Stimulated activated CD8-positive, alpha-beta memory T cell treated with anti-CD3 and anti-CD28 coated beads, Interleukin-4, amount 100 ng/mL, for 1 hour (primary cell): ENCODE data around the gene PELI2.

Experiments used
- DNase-seq, 2 donors: peaks; one replicate each; pipeline ENCODE4 v3.0.0-alpha.2; 2020; ENCODE audit warnings: low read depth in 2 of 2, low spot score in 1 of 2

Gene PELI2

DNA sequence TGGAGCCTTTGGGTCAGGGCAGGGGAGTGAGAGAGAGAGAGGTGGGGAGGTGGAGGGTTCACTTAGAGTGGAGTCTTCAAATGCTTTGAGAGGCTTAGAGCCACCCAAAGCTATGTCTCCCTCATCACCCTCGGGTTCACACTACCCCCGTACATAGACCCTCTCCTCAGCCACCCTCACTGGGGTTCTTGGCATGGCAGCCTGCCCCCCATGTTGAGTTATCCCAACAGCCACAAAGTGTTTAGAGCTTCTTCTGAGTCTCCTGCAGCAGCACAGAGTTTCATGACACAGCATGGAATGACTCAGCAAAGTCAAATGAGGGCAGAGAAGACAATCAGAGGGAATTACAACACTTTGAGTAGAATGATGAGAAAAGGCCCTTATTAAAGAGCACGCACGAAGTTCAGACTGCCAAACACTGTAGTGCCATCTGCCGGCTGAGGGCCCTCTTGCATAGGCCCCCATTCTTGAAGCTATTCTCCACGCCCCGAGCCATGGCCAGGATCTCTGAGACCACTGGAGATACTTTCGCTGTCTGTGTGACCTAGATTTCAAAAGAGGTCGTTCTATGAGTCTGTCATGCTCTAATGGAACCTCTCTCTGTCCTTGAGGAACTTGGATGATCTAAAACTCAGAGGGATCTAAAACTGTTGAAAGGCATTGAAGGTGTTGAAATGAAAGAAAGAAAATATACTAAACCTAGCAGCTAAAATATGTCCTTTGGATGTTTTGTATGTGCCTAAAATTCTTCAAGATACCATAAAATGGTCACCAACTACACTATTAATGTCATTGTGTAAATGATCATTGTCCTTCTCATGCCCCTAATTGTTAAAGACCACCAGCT, 221.9 kb downstream of the PELI2 start:
- peak in 1 of 2 donors; percentile 10 for DNase-seq

DNA sequence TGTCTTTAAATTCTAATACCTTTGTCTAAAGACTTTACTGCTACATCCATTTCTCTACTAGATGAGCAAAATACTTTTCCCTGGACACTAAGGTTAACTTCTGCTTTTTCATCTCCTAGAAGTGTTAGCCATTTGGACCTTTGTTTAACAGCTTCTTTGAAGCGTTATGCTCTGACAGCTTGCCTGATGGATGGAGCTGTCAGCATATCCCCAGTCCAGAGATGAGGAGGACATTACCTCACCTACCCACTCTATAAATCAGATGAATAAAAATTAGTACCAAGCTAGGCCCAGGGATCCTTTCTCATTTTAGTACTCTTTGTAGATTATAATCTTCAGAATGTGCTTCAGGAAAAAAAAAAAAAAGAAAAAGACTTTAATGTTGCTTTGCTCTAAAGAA, 222.7 kb downstream of the PELI2 start:
- no peak for DNase-seq

DNA sequence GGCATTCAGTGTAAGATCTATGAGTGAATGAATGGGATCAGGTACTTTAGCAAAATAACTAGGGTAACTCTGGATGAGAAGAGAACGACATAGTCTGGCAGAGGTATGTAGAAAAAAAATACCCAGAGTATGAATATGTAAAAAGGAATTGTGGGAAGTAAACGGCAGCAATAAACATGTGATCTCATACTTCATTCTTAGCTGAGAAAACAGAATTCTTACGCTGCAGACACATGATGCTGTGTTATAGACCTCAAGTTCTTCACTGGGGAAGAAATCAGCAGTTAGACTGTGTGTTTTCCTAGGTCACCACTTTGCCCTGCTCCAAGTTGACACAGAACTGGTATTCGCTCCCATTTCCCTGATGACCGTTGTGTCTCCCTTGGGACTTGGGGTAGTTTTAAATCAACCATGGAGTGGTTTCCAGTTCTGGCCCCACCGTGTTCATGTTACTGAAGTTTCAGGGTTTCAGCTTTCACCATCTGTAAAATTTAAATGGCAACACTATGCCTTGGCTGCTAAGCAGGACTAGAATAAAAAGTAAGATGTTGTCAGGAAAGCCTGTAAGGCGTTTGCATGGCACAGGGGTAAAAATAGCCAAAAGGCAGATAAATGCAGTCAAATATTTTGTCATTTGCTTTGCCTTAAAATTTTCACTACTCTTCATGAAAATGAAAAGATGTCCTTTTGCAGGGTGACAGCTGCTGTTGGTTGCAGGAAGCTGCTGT, 223.7 kb downstream of the PELI2 start:
- no peak for DNase-seq

DNA sequence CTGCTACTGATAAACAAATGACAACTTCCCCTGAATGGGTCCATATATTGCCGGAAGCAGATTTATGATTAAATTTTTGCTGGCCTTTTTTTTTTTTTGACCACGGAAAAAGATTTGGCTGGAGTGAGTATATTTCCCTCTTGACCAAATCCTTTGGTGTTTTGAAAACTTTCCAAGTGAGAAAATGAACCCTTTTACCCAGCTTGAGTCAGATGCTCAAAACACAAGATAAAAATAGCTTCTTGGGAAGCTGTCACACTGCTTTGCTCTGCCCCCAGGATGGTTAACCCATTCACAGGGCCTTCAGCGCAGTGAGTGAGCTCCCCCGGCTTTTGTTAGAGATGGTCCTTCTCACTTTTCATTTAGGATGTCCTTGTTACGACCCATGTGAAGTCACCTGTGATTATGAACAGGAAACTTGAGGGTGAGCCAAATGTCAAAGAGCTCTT, 224.3 kb downstream of the PELI2 start:
- no peak for DNase-seq

- no peak for DNase-seq
Observed at GRCh38 chr14:56349960-56350359, 231.7 kb downstream of the PELI2 start.
